ENCODE measurements around the gene OR2A12. TPM values are rescaled to one million over a fixed set of nuclear protein-coding genes. Genes with fewer than 3 reads are reported as not detected.

OR2A12 gene
- total RNA-seq, 4 donors from 2014 or later, result not detected

DNA sequence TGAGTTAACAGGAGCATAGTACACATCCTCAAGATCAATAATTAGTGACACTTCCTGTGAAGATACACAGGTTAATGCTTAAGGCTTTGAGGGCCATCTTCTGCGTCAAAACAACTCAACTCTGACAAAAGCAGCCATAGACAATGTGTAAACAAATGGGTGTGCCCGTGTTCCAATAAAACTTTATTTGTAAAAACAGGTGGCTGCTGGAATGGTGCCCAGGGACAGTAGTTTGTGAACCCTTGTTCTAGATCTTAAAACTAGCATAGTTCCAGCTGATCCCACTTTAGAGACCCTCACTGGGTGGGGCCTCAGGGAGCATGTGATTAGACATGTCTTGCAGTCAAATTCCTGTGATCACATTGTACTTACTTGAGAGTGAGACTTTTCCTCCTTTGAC lies 44.7 kb downstream of the OR2A12 start:
- no peak overlapping the region for H3K4me3 ChIP-seq (replicated peaks in 1 of 3)
- H3K27ac ChIP-seq, result no peak overlapping the region
- H3K4me1 ChIP-seq, result no peaks in the 10 kb centered on the region
- no peaks in the 10 kb centered on the region for H3K9me3 ChIP-seq
- intact Hi-C loops (cut with DNase I), result no loop called here
- H3K27me3 ChIP-seq, result no peaks in the 10 kb centered on the region
- WGBS, 2 donors, result 90 to 94% methylated on average over 2 of the region's 2 CpGs
- DNase-seq, result no peak
- H3K36me3 ChIP-seq, result no peaks in the 10 kb centered on the region
- no peak for TF ChIP-seq CTCF (IDR thresholded peaks at IDR 0.05)
- TF ChIP-seq POLR2A (IDR thresholded peaks at IDR 0.05), result no peak

GRCh38 chr7:144132262-144132661 lies 46.2 kb downstream of the OR2A12 start:
- Histone ChIP-seq H3K4me1 (no peaks in the 10 kb centered on the region), H3K4me3 (replicated peaks in 1 of 3) (no peak overlapping the region), H3K36me3 (no peaks in the 10 kb centered on the region), H3K9me3 (no peaks in the 10 kb centered on the region), H3K27ac (no peak overlapping the region), H3K27me3 (no peaks in the 10 kb centered on the region)
- intact Hi-C loops (cut with DNase I), result no loop called here
- WGBS, 2 donors, result 71 to 78% methylated on average over 3 of the region's 3 CpGs
- TF ChIP-seq POLR2A (IDR thresholded peaks at IDR 0.05), result no peak
- no peak for TF ChIP-seq CTCF (IDR thresholded peaks at IDR 0.05)
- DNase-seq, result no peak

DNA sequence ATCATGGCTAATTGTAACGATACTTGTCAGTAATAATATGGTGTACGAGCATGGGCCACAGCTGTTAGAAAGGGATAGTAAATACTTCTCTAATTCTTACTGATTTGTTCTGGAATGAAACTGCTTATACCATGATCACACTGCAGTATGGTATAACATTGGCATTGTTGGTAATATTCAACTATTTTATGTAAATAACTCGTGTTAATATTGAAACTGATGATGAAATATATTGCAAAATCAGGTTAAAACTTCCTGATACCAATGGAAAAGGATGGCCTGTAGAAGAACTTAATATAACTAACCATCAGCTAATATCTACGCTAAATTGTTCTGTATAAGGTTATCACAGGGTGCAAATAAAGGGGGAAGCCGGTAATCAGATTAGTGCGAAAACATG lies 47.2 kb downstream of the OR2A12 start:
- no peaks in the 10 kb centered on the region for H3K36me3 ChIP-seq
- H3K4me3 ChIP-seq (replicated peaks in 1 of 3), result no peak overlapping the region
- WGBS, 2 donors, result 84 to 94% methylated on average over 6 of the region's 6 CpGs
- no peak for TF ChIP-seq CTCF (IDR thresholded peaks at IDR 0.05)
- no peak for TF ChIP-seq POLR2A (IDR thresholded peaks at IDR 0.05)
- no peaks in the 10 kb centered on the region for H3K9me3 ChIP-seq
- intact Hi-C loops (cut with DNase I), result no loop called here
- no peaks in the 10 kb centered on the region for H3K4me1 ChIP-seq
- no peak overlapping the region for H3K27ac ChIP-seq
- DNase-seq, result no peak
- no peaks in the 10 kb centered on the region for H3K27me3 ChIP-seq

GRCh38 chr7:144134116-144134515 lies 48.0 kb downstream of the OR2A12 start:
- no peaks in the 10 kb centered on the region for H3K4me1 ChIP-seq
- no peak overlapping the region for H3K27ac ChIP-seq
- no peaks in the 10 kb centered on the region for H3K27me3 ChIP-seq
- no peaks in the 10 kb centered on the region for H3K9me3 ChIP-seq
- intact Hi-C loops (cut with DNase I), result no loop called here
- DNase-seq, result no peak
- no peaks in the 10 kb centered on the region for H3K36me3 ChIP-seq
- TF ChIP-seq POLR2A (IDR thresholded peaks at IDR 0.05) (no peak), CTCF (IDR thresholded peaks at IDR 0.05) (no peak)
- WGBS, 2 donors, result 45 to 72% methylated on average over 1 of the region's 1 CpG
- no peak overlapping the region for H3K4me3 ChIP-seq (replicated peaks in 1 of 3)

DNA sequence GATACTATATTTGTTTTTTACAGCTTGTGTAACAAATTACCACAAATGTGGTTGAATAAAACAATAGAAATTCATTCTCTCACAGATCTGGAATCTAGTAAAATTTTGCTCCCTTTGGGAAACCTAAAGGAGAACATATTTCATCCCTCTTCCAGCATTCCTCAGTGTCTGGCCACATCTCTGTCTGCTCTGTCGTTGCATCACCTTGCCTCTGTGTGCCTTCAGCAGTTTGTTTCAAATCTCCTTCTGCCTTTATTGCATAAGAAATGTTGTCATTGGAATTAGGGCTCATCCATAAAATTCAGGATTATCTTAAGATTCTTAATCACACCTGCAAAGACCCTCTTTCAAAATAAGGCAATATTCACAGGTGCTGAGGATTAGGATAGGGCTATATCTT lies 51.4 kb downstream of the OR2A12 start:
- no peaks in the 10 kb centered on the region for H3K9me3 ChIP-seq
- intact Hi-C loops (cut with DNase I), result no loop called here
- 74 to 86% methylated on average over 1 of the region's 1 CpG for whole genome bisulfite sequencing, 2 donors

More for the DNA sequence above, 51.4 kb downstream of the OR2A12 start:
- Histone ChIP-seq H3K4me1 (no peaks in the 10 kb centered on the region), H3K27ac (no peak overlapping the region), H3K36me3 (no peaks in the 10 kb centered on the region), H3K4me3 (replicated peaks in 1 of 3) (no peak overlapping the region), H3K27me3 (no peaks in the 10 kb centered on the region)
- no peak for TF ChIP-seq CTCF (IDR thresholded peaks at IDR 0.05)
- no peak for TF ChIP-seq POLR2A (IDR thresholded peaks at IDR 0.05)
- DNase-seq, result no peak
